H1 (cell line): ENCODE results near the gene FAM169A.
"Not testable (repeated sequence)": the region's sequence is repeated elsewhere in the genome, so short reads cannot be mapped to it uniquely, and the experiment has no call there.

ENCODE experiments used
- EGR1 ChIP-seq: IDR thresholded peaks from 2 replicates; pipeline ENCODE4 v1.6.1; 2011; ENCODE audit warnings: low read depth, low read length, borderline replicate concordance
- FOSL1 ChIP-seq: IDR thresholded peaks from 2 replicates; pipeline ENCODE4 v1.6.1; 2011; ENCODE audit warnings: mild to moderate bottlenecking, low read depth, low read length, moderate library complexity; ENCODE audit not compliant: insufficient read depth
- HDAC6 ChIP-seq: IDR thresholded peaks from one replicate; pipeline ENCODE4 v1.7.1; 2012; ENCODE audit warnings: low read depth, mild to moderate bottlenecking, inconsistent platforms, low read length, moderate library complexity
- TAF1 ChIP-seq: IDR thresholded peaks from 2 replicates; pipeline ENCODE4 v1.6.1; 2011; ENCODE audit warnings: mild to moderate bottlenecking, low read depth, low read length
- TF ChIP-seq, protein P1 (sequence below), 3 experiments: IDR thresholded peaks; 1 replicate in 2 of 3; 2 replicates in 1 of 3; pipeline versions ENCODE4 v1.5.1 to v1.6.1; 2011; ENCODE audit warnings: low read length in 3 of 3, mild to moderate bottlenecking in 3 of 3, inconsistent platforms in 2 of 3, low read depth in 1 of 3, moderate library complexity in 1 of 3; ENCODE audit not compliant: insufficient read depth in 1 of 3; ENCODE audit errors: control extremely low read depth in 1 of 3
- TF ChIP-seq, protein P2 (sequence below): IDR thresholded peaks from 2 replicates; pipeline ENCODE4 v1.6.1; 2011; ENCODE audit warnings: low read length, improper control_type of control experiment

DNA sequence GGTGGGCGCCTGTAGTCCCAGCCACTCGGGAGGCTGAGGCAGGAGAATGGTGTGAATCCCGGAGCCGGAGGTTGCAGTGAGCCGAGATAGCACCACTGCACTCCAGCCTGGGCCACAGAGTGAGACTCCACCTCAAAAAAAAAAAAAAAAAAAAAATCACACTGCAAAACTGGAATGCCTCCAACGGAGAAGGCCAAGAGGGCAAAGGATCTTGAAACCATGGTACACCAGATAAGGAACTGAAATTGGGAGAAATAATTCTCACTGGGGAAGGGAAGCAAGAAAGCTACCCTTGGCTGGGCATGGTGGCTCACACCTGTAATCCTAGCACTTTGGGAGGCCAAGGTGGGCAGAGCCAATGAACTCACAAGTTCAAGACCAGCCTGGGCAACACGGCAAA lies 9.2 kb downstream of the FAM169A start:
- TF ChIP-seq, protein P1, sequence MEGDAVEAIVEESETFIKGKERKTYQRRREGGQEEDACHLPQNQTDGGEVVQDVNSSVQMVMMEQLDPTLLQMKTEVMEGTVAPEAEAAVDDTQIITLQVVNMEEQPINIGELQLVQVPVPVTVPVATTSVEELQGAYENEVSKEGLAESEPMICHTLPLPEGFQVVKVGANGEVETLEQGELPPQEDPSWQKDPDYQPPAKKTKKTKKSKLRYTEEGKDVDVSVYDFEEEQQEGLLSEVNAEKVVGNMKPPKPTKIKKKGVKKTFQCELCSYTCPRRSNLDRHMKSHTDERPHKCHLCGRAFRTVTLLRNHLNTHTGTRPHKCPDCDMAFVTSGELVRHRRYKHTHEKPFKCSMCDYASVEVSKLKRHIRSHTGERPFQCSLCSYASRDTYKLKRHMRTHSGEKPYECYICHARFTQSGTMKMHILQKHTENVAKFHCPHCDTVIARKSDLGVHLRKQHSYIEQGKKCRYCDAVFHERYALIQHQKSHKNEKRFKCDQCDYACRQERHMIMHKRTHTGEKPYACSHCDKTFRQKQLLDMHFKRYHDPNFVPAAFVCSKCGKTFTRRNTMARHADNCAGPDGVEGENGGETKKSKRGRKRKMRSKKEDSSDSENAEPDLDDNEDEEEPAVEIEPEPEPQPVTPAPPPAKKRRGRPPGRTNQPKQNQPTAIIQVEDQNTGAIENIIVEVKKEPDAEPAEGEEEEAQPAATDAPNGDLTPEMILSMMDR (IDR thresholded peaks at IDR 0.05; ENCODE audit: control extremely low read depth in 1 of 3, insufficient read depth in 1 of 3, low read depth in 1 of 3, low read length in 3 of 3): not testable (repeated sequence)
- not testable (repeated sequence) for TF ChIP-seq FOSL1, TAF1, HDAC6, EGR1
- TF ChIP-seq, protein P2, sequence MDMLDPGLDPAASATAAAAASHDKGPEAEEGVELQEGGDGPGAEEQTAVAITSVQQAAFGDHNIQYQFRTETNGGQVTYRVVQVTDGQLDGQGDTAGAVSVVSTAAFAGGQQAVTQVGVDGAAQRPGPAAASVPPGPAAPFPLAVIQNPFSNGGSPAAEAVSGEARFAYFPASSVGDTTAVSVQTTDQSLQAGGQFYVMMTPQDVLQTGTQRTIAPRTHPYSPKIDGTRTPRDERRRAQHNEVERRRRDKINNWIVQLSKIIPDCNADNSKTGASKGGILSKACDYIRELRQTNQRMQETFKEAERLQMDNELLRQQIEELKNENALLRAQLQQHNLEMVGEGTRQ: not testable (repeated sequence)
